ENCODE measurements around the gene PDYN.

DNA sequence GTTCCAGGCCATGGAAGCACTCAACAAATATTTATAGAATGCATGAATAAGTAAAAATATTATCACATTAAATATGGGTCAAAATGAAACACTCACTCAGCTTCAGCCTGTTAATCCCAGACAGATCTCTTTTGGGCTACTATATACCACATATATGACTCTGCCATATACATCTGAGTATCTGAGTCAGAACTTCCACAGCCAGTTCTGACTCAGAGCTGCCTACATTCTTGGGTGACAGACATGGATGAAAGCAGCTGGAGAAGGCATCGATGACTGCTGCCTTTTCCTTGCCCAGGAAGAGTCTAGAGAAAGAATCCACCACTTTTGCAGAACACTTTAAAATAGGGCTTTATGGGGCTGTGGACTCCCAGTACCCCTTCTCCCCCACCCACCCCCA, 11.5 kb upstream of the PDYN start:
- TF ChIP-seq CTCF (IDR thresholded peaks at IDR 0.05; ENCODE audit: low read depth, low read length, poor library complexity, severe bottlenecking) (no peak), EZH2phosphoT487 (IDR thresholded peaks at IDR 0.05; ENCODE audit: borderline replicate concordance, low read length) (no peak)
